LNCaP clone FGC (cell line): Measurements from ENCODE around the gene ST6GALNAC4.

Experiments used
- DNase-seq: peaks from one replicate; pipeline ENCODE4 v3.0.0-alpha.2; 2011; ENCODE audit warnings: low read depth
- H3K4me3 ChIP-seq: 2 replicates; pipeline ENCODE4 v1.5.1; 2011; ENCODE audit warnings: mild to moderate bottlenecking, low read depth, low read length, control low read depth
- TF ChIP-seq, protein P1 (sequence below): IDR thresholded peaks from 2 replicates; pipeline ENCODE4 v1.5.1; 2012; ENCODE audit warnings: mild to moderate bottlenecking; ENCODE audit not compliant: control insufficient read depth, insufficient read depth; ENCODE audit errors: extremely low read depth

Gene ST6GALNAC4

DNA sequence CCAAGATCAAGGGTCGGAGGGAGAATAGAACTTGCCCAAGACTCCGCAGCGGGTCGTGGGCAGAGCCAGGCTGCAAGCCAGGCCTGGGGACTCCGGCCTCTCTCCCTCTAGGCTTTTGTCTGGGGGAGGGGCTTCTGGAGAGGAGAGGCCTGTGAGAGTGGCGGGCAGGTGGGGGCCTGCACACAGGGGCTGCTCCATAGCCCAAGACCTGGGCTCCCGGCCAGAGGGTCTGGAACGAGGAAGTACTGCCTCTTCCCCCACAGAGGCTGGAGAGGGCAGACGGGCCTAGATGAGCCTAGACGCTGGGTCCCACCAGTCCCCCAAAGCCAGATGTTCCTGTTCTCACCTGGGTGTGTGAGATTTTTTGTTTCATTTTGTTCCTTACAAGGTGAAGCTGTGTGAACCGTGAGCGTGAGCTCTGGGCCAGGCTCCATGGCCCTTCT is 12.3 kb downstream of the ST6GALNAC4 start:
- no peak overlapping the region for H3K4me3 ChIP-seq
- DNase-seq: no peak
- TF ChIP-seq, protein P1, sequence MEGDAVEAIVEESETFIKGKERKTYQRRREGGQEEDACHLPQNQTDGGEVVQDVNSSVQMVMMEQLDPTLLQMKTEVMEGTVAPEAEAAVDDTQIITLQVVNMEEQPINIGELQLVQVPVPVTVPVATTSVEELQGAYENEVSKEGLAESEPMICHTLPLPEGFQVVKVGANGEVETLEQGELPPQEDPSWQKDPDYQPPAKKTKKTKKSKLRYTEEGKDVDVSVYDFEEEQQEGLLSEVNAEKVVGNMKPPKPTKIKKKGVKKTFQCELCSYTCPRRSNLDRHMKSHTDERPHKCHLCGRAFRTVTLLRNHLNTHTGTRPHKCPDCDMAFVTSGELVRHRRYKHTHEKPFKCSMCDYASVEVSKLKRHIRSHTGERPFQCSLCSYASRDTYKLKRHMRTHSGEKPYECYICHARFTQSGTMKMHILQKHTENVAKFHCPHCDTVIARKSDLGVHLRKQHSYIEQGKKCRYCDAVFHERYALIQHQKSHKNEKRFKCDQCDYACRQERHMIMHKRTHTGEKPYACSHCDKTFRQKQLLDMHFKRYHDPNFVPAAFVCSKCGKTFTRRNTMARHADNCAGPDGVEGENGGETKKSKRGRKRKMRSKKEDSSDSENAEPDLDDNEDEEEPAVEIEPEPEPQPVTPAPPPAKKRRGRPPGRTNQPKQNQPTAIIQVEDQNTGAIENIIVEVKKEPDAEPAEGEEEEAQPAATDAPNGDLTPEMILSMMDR: no peak

DNA sequence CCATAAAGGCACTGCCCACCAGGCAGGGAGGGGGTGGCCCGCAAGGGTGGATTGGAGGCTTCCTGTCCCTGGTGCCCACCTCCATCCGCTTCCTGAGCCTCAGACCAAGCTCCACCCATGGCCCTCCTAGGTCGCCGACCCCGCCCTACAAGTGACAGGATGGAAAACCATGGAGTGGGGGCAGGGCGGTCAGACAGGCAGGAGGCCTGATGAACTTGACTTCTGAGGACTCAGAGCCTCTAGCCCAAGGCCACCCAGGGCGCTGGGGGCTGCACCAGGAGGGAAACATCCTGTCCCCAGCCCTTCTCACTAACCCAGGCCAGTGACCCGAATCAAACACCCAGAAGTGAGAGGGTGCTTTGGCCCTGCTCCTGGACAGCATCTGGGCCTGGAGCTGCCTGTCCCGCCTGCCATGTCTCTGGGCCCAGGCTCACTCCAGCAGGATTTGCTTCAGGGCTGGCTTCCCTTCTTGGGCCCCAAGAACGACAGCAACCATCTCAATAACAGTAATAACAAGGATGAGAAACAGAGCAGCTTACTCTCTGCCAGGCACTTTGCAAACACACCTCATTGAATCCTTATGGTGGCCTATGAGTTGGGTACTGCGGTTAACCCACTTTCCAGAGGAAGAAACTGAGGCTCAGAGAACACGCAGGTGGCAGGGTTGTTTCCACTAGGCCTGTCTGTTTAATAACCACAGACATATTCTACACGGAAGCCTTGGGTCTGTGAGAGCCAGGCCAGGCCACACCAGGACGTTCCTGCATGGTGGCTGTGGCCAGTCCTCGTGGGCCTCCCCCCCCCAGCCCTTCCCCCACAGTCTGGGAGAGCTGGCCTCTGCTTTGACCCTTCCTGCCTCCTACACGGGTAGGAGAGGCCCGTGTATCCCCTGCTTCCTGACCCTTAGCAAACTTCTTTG is 13.0 kb downstream of the ST6GALNAC4 start:
- no peak overlapping the region for H3K4me3 ChIP-seq
- TF ChIP-seq, protein P1: no peak
- no peak for DNase-seq

DNA sequence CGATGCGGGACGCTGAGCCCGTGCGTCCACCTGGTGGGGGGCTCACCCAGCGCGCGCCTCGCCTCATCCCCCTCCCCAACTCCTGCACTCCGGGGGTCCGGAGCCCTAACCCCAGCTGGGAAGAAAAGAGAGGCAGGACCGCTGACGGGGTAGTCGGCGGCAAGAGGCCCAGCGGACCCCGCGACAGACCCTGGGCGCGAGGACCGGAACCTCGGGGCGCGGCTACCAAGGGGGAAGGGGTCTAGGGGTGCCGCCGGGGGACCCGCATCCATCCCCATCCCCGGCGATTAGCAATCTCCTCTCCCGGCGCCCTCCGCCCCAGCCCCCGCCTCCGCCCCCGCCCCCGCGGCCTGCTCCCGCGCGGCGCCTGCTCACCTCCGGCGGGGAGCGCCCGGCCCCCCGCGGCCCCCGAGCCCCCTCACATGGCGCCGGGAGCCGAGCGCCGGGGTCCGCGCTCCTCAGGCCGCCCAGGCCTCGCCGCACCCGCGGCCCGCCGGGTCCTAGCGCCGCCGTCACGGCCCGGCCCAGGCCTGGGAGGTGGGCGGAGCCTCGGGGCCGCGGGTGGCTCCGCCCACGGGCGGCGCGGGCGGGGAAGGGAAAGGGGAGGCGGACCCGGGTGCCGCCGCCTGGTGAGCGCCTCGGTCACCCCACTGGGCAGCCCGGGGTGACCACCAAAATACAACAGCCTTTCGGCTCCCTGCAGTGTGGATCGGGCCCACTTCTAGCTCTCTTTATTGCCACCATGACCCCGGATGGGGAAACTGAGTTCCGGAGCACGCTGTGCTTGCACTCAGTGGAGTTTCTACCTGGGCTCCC is 17.5 kb downstream of the ST6GALNAC4 start, which contains the start of gene ST6GALNAC6:
ST6GALNAC6 (minus strand) TSS at position 476 of the 816 bp plus-strand sequence. CDS start 1,622 bp downstream, outside the sequence.
- TF ChIP-seq, protein P1: no peak
- DNase-seq: no peak
- H3K4me3 ChIP-seq: peak within 1 kb of the TSS; percentile 89

DNA sequence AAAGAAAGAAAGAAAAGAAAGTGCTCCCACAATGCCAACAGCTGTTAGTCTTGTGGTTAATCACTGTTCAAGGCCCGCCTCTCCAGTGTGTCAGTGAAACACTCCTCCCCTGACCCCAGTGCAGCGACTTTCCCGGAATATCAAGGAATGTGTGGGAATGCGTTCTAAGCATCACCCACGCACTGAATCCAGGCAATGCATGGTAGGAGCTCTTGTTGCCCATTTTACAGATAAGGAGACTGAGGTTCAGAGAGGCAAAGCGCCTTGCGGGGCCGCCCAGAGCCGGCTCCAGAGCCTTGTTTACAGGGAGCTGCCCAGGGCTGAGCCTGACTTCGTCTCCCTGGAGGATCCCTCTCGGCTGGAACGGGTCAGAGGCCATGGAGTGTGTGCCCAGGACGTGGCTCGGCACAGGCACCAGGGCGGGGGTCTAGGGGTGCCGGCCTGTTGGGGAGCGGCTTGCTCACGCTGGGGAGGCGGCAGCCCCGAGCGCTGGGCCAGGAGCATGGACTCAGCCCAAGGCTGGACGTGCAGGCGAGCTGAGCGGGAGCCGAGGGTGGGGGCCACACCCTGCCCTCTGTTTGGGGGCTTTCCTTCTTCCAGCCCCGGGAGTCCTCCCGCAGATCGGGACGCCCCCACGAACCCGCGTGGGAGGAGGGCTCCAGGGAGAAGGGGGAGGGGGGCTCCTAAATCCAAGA is 18.3 kb downstream of the ST6GALNAC4 start:
- no peak for DNase-seq
- H3K4me3 ChIP-seq: peak overlapping the region; percentile 89

DNA sequence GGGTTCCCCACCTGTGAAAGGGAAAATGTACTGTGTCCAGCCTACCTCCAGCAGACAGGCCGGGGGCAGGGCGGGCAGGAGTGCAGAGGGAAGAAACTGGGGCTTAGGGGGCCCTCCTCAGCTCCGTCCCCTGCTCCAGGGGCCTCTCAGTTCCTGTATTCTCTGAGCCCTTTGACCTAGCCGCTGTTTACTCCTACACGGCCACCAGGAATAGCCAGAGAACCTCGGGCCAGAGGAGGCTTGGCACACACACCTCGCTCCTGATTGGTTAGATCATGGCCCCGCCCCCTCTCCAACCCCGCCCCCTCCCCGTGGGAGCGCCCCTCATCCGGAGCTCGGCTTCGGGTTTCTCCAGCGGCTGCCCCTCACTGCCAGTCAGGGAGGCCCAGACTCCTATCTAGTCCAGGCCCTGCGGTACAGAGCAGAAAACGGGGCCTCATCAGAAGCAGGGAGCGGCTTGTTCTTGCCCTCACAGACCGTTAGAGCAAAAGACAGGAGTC is 19.6 kb downstream of the ST6GALNAC4 start:
- TF ChIP-seq, protein P1: no peak
- DNase-seq: no peak
- no peak overlapping the region for H3K4me3 ChIP-seq

More for the DNA sequence above, 18.3 kb downstream of the ST6GALNAC4 start:
- TF ChIP-seq, protein P1: no peak
